ENCODE measurements around the gene CDH4. TPM values are rescaled to one million over a fixed set of nuclear protein-coding genes. Genes with fewer than 3 reads are reported as not detected.
A peak's percentile ranks its signal among the peaks of the same experiment; 100 is the strongest.

The CDH4 gene
- total RNA-seq, 1 donor: 0.18 TPM

DNA sequence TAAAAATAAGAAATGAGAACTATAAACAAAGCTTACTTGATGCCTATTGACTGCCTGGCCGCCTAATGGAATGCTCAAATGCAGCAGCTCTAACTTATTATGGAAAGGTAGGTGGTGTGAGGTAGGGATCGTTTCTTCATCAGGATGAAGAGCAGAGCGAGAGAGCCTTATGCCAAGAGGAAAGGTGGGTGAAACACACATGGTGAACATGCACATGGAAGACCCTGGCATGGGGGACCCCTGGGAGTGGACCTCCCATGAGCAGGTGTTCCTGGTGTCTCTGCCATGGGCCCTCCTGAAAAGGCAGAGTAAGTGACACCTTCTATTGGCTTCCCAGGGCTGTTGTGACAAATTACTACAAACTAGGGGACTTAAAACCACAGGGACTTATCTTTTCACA is 130.1 kb downstream of the CDH4 start:
- no peak for DNase-seq (ENCODE audit: low read depth)
- H3K4me3 ChIP-seq (ENCODE audit: low read depth, low read length): no peak overlapping the region

GRCh38 chr20:61385296-61385695 is 133.2 kb downstream of the CDH4 start:
- H3K4me3 ChIP-seq (ENCODE audit: low read depth, low read length): no peak overlapping the region

More for the DNA sequence above, 130.1 kb downstream of the CDH4 start:
- TF ChIP-seq, protein P1, sequence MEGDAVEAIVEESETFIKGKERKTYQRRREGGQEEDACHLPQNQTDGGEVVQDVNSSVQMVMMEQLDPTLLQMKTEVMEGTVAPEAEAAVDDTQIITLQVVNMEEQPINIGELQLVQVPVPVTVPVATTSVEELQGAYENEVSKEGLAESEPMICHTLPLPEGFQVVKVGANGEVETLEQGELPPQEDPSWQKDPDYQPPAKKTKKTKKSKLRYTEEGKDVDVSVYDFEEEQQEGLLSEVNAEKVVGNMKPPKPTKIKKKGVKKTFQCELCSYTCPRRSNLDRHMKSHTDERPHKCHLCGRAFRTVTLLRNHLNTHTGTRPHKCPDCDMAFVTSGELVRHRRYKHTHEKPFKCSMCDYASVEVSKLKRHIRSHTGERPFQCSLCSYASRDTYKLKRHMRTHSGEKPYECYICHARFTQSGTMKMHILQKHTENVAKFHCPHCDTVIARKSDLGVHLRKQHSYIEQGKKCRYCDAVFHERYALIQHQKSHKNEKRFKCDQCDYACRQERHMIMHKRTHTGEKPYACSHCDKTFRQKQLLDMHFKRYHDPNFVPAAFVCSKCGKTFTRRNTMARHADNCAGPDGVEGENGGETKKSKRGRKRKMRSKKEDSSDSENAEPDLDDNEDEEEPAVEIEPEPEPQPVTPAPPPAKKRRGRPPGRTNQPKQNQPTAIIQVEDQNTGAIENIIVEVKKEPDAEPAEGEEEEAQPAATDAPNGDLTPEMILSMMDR (IDR thresholded peaks at IDR 0.05; ENCODE audit: insufficient read depth, low read length): no peak

GRCh38 chr20:61385731-61386130 is 133.7 kb downstream of the CDH4 start:
- no peak overlapping the region for H3K4me3 ChIP-seq (ENCODE audit: low read depth, low read length)
- TF ChIP-seq, protein P1 (IDR thresholded peaks at IDR 0.05; ENCODE audit: insufficient read depth, low read length): no peak
- no peak for DNase-seq (ENCODE audit: low read depth)

More at GRCh38 chr20:61385296-61385695, 133.2 kb downstream of the CDH4 start:
- TF ChIP-seq, protein P1 (IDR thresholded peaks at IDR 0.05; ENCODE audit: insufficient read depth, low read length): no peak
- no peak for DNase-seq (ENCODE audit: low read depth)

DNA sequence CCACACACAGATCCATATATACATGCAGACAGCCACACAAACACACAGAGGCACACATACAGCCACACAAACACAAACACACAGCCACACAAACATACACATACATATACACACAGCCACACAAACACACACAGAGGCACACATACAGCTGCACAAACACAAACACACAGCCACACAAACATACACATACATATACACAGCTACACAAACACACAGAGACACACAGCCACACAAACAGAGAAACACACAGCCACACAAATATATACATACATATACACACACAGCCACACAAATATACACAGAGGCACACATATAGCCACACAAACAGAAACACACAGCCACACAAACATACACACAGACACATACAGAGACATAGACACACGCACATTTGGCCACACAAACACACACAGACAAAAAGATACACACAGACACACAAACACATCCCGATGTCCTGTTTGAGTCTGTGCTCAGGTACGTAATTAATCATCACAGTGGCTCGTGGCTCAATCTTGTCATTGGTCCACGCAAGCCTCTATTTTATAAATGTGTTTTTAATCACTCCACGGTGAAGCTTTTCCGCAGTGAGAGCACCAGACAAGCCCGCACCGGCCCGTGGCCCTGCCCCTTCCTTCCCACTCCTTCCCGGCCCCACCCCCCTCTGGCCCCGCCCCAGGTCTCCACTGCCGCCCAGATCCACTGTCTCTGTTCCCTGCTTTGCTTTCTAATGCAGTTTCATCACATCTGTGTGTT is 135.3 kb downstream of the CDH4 start:
- H3K4me3 ChIP-seq (ENCODE audit: low read depth, low read length): peak overlapping the region; percentile 17
- peak; percentile 30 for DNase-seq (ENCODE audit: low read depth)
- TF ChIP-seq, protein P1 (IDR thresholded peaks at IDR 0.05; ENCODE audit: insufficient read depth, low read length): no peak

DNA sequence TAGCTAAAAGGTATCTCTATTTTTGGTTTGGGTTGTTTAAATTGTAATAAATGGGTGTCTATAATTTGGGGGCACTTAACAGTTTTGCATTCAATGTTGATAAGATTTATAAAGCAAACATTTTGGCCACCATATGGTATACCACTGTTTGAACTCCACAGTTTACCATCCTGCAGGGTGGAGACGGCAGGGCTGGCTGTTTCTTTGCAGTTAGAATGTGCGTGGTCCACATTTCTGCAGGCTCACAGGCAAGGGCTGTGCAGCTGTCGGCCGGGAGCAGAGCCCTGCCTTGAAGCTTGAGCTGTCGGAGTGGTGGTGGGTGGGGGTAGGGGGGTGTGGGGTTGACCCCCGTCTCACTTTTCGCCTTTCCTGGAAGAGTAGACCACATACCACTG is 135.9 kb downstream of the CDH4 start:
- no peak overlapping the region for H3K4me3 ChIP-seq (ENCODE audit: low read depth, low read length)
- TF ChIP-seq, protein P1 (IDR thresholded peaks at IDR 0.05; ENCODE audit: insufficient read depth, low read length): no peak
- no peak for DNase-seq (ENCODE audit: low read depth)

DNA sequence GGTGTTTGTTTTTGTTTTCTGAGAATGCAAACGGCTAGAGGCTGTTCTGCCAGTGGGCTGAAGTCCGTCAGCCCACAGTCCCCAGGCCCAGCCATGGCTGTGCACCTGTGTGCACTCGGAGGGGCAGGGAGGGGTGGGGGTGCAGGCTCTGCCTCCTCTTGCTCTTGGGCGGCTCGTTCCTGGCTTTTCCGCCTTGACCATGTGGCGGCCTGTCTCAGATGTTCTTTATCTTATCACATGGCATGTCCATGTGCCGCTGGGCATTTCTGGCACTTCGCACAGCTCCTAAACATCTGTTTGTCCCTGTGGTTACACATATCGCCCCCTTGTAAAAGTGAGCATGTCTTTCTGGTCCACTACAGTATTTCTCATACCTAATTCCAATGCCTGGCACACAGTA is 137.0 kb downstream of the CDH4 start:
- DNase-seq (ENCODE audit: low read depth): no peak
- TF ChIP-seq, protein P1 (IDR thresholded peaks at IDR 0.05; ENCODE audit: insufficient read depth, low read length): no peak
- H3K4me3 ChIP-seq (ENCODE audit: low read depth, low read length): no peak overlapping the region
